SK-N-SH (cell line): ENCODE results near the gene DGAT2. TPM values are rescaled to one million over a fixed set of nuclear protein-coding genes. Genes with fewer than 3 reads are reported as not detected.

Experiments
- CTCF ChIA-PET: fragments of 300-600, 350-600 bp; formaldehyde crosslinking; extraction: SDS; loops from one replicate; lab custom pipeline; 2021; lab: Yijun Ruan, JAX
- POLR2A ChIA-PET: fragments of 350-600 bp; sonication (Branson Sonifier 250); formaldehyde crosslinking; extraction: SDS; loops from one replicate; lab custom pipeline; 2020; ENCODE audit warnings: antibody characterized with exemption, inconsistent platforms; lab: Yijun Ruan, JAX
- DNase-seq: peaks from one replicate; pipeline ENCODE4 v3.0.0; 2012
- H2AFZ ChIP-seq: fragments of 200-600 bp; sonication (generic); 2 replicates; pipeline ENCODE4 v1.8.1; 2016; ENCODE audit warnings: antibody characterized with exemption, mild to moderate bottlenecking, low read depth
- H3F3A ChIP-seq: fragments of 200-600 bp; sonication (generic); replicated peaks from 2 replicates; pipeline ENCODE3; 2016; ENCODE audit warnings: antibody characterized with exemption, mild to moderate bottlenecking; ENCODE audit not compliant: insufficient read depth
- H3K27ac ChIP-seq, 2 experiments: fragments of 200-500 bp in 1 of 2; fragments of 200-600 bp in 1 of 2; sonication (Bioruptor generic) in 1 of 2; sonication (generic), shearing (Covaris generic) in 1 of 2; 2 replicates each; pipeline versions ENCODE4 v1.5.1 to v1.6.1; 2014 to 2016; ENCODE audit warnings: low read depth in 2 of 2, inconsistent platforms in 1 of 2, low read length in 1 of 2, mild to moderate bottlenecking in 1 of 2, mixed read lengths in 1 of 2
- H3K27me3 ChIP-seq: fragments of 200-600 bp; sonication (generic), shearing (Covaris generic); 2 replicates; pipeline ENCODE4 v1.6.1; 2016; ENCODE audit warnings: mixed run types; ENCODE audit not compliant: insufficient read depth
- H3K36me3 ChIP-seq, 2 experiments: fragments of 200-500 bp in 1 of 2; fragments of 200-600 bp in 1 of 2; sonication (Bioruptor generic) in 1 of 2; sonication (generic) in 1 of 2; replicated peaks in 1 of 2; 2 replicates each; pipeline versions ENCODE3 to v1.5.1; 2014 to 2016; ENCODE audit warnings: low read length in 1 of 2, mild to moderate bottlenecking in 1 of 2; ENCODE audit not compliant: insufficient read depth in 2 of 2, control insufficient read depth in 1 of 2
- H3K4me1 ChIP-seq, 2 experiments: fragments of 200-500 bp in 1 of 2; fragments of 200-600 bp in 1 of 2; sonication (Bioruptor generic) in 1 of 2; sonication (generic), shearing (Covaris generic) in 1 of 2; 2 replicates each; pipeline versions ENCODE4 v1.5.1 to v1.6.1; 2014 to 2016; ENCODE audit warnings: low read depth in 1 of 2, low read length in 1 of 2, mixed run types in 1 of 2; ENCODE audit not compliant: insufficient read depth in 2 of 2, control insufficient read depth in 1 of 2
- H3K4me2 ChIP-seq: fragments of 200-600 bp; sonication (generic), shearing (Covaris generic); 2 replicates; pipeline ENCODE4 v1.6.1; 2017; ENCODE audit warnings: mixed run types
- H3K4me3 ChIP-seq, 2 experiments: fragments of 200-500 bp in 1 of 2; fragments of 200-600 bp in 1 of 2; sonication (Bioruptor generic) in 1 of 2; sonication (generic), shearing (Covaris generic) in 1 of 2; 2 replicates each; pipeline versions ENCODE4 v1.5.1 to v1.8.1; 2014 to 2016; ENCODE audit warnings: low read depth in 2 of 2, inconsistent platforms in 1 of 2, low read length in 1 of 2, mild to moderate bottlenecking in 1 of 2, mixed read lengths in 1 of 2, moderate library complexity in 1 of 2
- H3K79me2 ChIP-seq: fragments of 200-600 bp; sonication (generic); 2 replicates; pipeline ENCODE4 v1.8.1; 2017; ENCODE audit warnings: mild to moderate bottlenecking; ENCODE audit not compliant: insufficient read depth
- H3K9ac ChIP-seq: fragments of 200-600 bp; sonication (generic); 2 replicates; pipeline ENCODE4 v1.6.1; 2017; ENCODE audit warnings: mixed run types
- H3K9me2 ChIP-seq: fragments of 200-600 bp; sonication (generic); 2 replicates; pipeline ENCODE4 v1.6.1; 2017; ENCODE audit warnings: mixed run types
- H3K9me3 ChIP-seq: fragments of 200-600 bp; sonication (generic); 2 replicates; pipeline ENCODE4 v1.6.1; 2017; ENCODE audit warnings: mixed run types, mild to moderate bottlenecking, moderate library complexity
- H4K20me1 ChIP-seq: fragments of 200-600 bp; sonication (generic); 2 replicates; pipeline ENCODE4 v1.6.1; 2017; ENCODE audit warnings: mild to moderate bottlenecking, mixed run types; ENCODE audit not compliant: insufficient read depth
- CHD2 ChIP-seq: fragments of 150-350 bp; IDR thresholded peaks from 2 replicates; pipeline ENCODE4 v1.6.1; 2018; ENCODE audit warnings: low read length; ENCODE audit not compliant: partially characterized antibody
- ELF1 ChIP-seq: IDR thresholded peaks from 2 replicates; pipeline ENCODE4 v1.4.0; 2012
- FOXJ3 ChIP-seq: sonication (generic); formaldehyde crosslinking; IDR thresholded peaks from 2 replicates; pipeline ENCODE4 v1.5.1; 2020; ENCODE audit warnings: mild to moderate bottlenecking, missing genetic modification reagents
- MXI1 ChIP-seq: IDR thresholded peaks from 2 replicates; pipeline ENCODE4 v1.6.1; 2012; ENCODE audit warnings: mild to moderate bottlenecking, low read depth, low read length, improper control_type of control experiment
- NRF1 ChIP-seq: IDR thresholded peaks from 2 replicates; pipeline ENCODE4 v1.6.1; 2012; ENCODE audit warnings: low read depth, mild to moderate bottlenecking, low read length
- PBX3 ChIP-seq: IDR thresholded peaks from 2 replicates; pipeline ENCODE4; 2012
- POLR2AphosphoS5 ChIP-seq: IDR thresholded peaks from 2 replicates; pipeline ENCODE4 v1.6.1; 2012; ENCODE audit warnings: low read depth, low read length
- RAD21 ChIP-seq: IDR thresholded peaks from 2 replicates; pipeline ENCODE4 v1.6.1; 2012; ENCODE audit warnings: mild to moderate bottlenecking, low read length
- RCOR1 ChIP-seq: fragments of 150-350 bp; IDR thresholded peaks from 2 replicates; pipeline ENCODE4 v1.6.1; 2017; ENCODE audit warnings: antibody characterized with exemption, low read length
- RFX5 ChIP-seq: IDR thresholded peaks from 2 replicates; pipeline ENCODE4 v1.6.1; 2012; ENCODE audit warnings: mild to moderate bottlenecking, improper control_type of control experiment, low read length
- SMC3 ChIP-seq: IDR thresholded peaks from 2 replicates; pipeline ENCODE4 v1.6.1; 2012; ENCODE audit warnings: low read depth, low read length, improper control_type of control experiment
- TAF1 ChIP-seq: IDR thresholded peaks from 2 replicates; pipeline ENCODE4 v1.6.1; 2012; ENCODE audit warnings: low read depth, mild to moderate bottlenecking, low read length, moderate library complexity, borderline replicate concordance
- USF1 ChIP-seq: IDR thresholded peaks from 2 replicates; pipeline ENCODE4 v1.4.0; 2012; ENCODE audit warnings: low read depth, borderline replicate concordance
- YY1 ChIP-seq: IDR thresholded peaks from 2 replicates; pipeline ENCODE4 v1.4.0; 2012; ENCODE audit warnings: low read depth, mild to moderate bottlenecking
- WGBS: methylation state at CpG from one replicate; pipeline ENCODE4 v1.1.6; 2017; ENCODE audit warnings: low lambda C conversion rate; 5-methylcytosine and 5-hydroxymethylcytosine counted together
- polyA plus RNA-seq, 3 experiments: library from polyadenylated mRNA; depleted of rRNA; stranded (reverse); fragments of >200 nt; gene quantifications; 2 replicates each; pipeline ENCODE4 v1.2.3, GENCODE V29; 2012
- TF ChIP-seq, protein P1 (sequence below): fragments of 150-350 bp; IDR thresholded peaks from 2 replicates; pipeline ENCODE4 v1.6.1; 2017; ENCODE audit warnings: antibody characterized with exemption, low read length, low read depth, borderline replicate concordance
- TF ChIP-seq, protein P2 (sequence below): IDR thresholded peaks from 2 replicates; pipeline ENCODE4 v1.6.1; 2012; ENCODE audit warnings: mild to moderate bottlenecking, low read depth, low read length, moderate library complexity

DGAT2 gene
- polyA plus RNA-seq, 1 of the 3 experiments (the other 2 are of a cell fraction) = 1.4 TPM

DNA sequence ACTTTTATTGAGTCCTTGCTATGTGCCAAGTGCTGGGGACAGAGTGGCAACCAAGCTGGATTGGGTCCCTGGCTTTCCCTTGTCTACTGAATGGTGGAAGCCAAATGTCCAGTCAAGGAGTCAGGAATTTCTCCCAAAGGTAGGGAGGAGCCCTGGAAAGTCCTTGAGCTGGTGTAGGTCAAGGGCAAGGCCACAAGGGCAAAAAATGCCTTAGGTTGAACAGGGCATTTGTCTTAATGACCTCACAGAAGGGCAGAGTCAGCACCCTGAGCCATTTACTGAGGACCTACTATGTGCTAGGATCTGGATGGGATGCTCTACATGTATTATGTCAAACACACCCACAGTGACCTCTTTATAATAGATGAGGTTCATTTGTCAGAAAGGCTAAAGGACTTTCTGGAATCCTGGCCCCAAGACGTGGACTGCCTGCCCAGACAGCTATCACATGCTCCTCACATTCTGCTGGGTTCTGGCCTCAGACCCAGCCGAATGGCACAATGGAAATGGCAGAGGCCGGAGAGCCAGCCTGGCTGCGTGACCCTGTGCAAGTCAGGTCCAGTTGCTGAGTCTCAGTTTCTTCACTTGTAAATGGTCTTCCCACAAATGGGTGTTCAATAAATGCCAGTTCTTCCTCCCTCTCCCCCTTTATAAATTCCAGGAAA lies 33.3 kb upstream of the DGAT2 start:
- H3K9ac ChIP-seq = no peak overlapping the region
- peaks cover 0 to 16% of the 10 kb centered on the region in 2 experiments; a peak in 1 of 4 replicates for H3K4me1 ChIP-seq
- no peaks in the 10 kb centered on the region; the same call in none of the 2 replicates for H3K27me3 ChIP-seq
- H4K20me1 ChIP-seq = no peaks in the 10 kb centered on the region
- no peak overlapping the region for H3K4me2 ChIP-seq
- no peak for DNase-seq
- H3F3A ChIP-seq = no peaks in the 10 kb centered on the region
- TF ChIP-seq RFX5 = no peak
- no peak for TF ChIP-seq YY1
- no peak for TF ChIP-seq SMC3
- TF ChIP-seq, protein P1, sequence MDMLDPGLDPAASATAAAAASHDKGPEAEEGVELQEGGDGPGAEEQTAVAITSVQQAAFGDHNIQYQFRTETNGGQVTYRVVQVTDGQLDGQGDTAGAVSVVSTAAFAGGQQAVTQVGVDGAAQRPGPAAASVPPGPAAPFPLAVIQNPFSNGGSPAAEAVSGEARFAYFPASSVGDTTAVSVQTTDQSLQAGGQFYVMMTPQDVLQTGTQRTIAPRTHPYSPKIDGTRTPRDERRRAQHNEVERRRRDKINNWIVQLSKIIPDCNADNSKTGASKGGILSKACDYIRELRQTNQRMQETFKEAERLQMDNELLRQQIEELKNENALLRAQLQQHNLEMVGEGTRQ = no peak
- no peak for TF ChIP-seq PBX3
- no peak for TF ChIP-seq FOXJ3 (CRISPR knock-in tag)
- TF ChIP-seq, protein P2, sequence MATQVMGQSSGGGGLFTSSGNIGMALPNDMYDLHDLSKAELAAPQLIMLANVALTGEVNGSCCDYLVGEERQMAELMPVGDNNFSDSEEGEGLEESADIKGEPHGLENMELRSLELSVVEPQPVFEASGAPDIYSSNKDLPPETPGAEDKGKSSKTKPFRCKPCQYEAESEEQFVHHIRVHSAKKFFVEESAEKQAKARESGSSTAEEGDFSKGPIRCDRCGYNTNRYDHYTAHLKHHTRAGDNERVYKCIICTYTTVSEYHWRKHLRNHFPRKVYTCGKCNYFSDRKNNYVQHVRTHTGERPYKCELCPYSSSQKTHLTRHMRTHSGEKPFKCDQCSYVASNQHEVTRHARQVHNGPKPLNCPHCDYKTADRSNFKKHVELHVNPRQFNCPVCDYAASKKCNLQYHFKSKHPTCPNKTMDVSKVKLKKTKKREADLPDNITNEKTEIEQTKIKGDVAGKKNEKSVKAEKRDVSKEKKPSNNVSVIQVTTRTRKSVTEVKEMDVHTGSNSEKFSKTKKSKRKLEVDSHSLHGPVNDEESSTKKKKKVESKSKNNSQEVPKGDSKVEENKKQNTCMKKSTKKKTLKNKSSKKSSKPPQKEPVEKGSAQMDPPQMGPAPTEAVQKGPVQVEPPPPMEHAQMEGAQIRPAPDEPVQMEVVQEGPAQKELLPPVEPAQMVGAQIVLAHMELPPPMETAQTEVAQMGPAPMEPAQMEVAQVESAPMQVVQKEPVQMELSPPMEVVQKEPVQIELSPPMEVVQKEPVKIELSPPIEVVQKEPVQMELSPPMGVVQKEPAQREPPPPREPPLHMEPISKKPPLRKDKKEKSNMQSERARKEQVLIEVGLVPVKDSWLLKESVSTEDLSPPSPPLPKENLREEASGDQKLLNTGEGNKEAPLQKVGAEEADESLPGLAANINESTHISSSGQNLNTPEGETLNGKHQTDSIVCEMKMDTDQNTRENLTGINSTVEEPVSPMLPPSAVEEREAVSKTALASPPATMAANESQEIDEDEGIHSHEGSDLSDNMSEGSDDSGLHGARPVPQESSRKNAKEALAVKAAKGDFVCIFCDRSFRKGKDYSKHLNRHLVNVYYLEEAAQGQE = no peak
- no peak for TF ChIP-seq TAF1
- no peak for TF ChIP-seq ELF1
- TF ChIP-seq RAD21 = no peak
- TF ChIP-seq NRF1 = no peak
- TF ChIP-seq CHD2 = no peak
- no peak for TF ChIP-seq USF1
- TF ChIP-seq RCOR1 = no peak
- no peak for TF ChIP-seq MXI1
- no peak for TF ChIP-seq POLR2AphosphoS5
- no peak overlapping the region for H3K27ac ChIP-seq
- POLR2A ChIA-PET = no interaction called here
- H3K9me2 ChIP-seq = no peaks in the 10 kb centered on the region
- no peaks in the 10 kb centered on the region for H3K9me3 ChIP-seq
- no peaks in the 10 kb centered on the region for H3K79me2 ChIP-seq
- no peak overlapping the region for H3K4me3 ChIP-seq
- H2AFZ ChIP-seq = no peak overlapping the region
- H3K36me3 ChIP-seq = no peaks in the 10 kb centered on the region
- CTCF ChIA-PET = interaction anchor here (1.3 kb wide), 1 partner anchor 12 kb away, joined by 8 read pairs; no protein-coding TSS in a partner anchor
- 74% methylated on average over 3 of the region's 4 CpGs for WGBS
